Stomach (tissue), 4 donors: ENCODE results near the gene SLC23A3.

Experiments used
- POLR2A ChIP-seq, 4 donors: fragments of 450-650 bp; IDR thresholded peaks; one replicate each; pipeline ENCODE4 v1.6.1; 2016; ENCODE audit warnings: antibody characterized with exemption in 4 of 4, control low read depth in 2 of 4, mild to moderate bottlenecking in 1 of 4, moderate library complexity in 1 of 4
- TF ChIP-seq, protein P1 (sequence below), 7 experiments: fragments of 450-650 bp in 4 of 7; fragments of 200-600 bp in 3 of 7; sonication (generic) in 3 of 7; IDR thresholded peaks; one replicate each; pipeline ENCODE4 v1.5.1; 2016 to 2019; ENCODE audit warnings: antibody characterized with exemption in 7 of 7, control low read depth in 2 of 7, mild to moderate bottlenecking in 1 of 7

DNA sequence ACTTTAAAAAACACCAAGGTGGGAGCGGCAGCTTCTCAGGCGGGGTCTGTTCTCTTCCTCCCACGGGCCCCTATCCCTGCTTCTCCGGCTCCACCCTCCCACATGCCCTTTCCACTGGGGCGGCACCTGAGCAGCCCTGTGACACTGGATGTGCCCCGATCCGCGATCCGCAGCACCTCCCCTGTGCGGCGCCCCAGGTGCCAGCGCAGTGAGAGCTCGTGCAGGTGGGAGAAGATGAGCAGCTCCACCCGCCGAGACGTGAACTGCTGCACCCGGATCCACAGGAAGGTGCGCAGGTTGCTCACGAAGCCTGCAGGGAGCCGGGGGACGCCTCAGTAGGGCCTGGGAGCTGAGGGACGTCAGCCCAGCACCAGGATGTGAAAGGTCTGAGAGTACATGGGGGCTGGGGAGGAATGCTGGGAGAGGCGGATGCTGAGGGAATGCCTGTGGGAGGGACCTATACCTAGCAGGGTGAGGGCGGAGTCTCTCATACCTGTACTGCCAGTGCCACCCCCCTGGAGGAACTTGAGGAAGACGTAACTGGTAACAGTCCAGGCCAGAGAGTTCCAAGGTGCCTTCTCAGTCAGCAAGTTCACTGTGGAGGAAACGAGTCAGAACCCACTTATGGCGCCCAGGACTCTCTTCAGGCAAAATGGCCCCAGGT is 46.2 kb upstream of the SLC23A3 start:
- TF ChIP-seq, protein P1, sequence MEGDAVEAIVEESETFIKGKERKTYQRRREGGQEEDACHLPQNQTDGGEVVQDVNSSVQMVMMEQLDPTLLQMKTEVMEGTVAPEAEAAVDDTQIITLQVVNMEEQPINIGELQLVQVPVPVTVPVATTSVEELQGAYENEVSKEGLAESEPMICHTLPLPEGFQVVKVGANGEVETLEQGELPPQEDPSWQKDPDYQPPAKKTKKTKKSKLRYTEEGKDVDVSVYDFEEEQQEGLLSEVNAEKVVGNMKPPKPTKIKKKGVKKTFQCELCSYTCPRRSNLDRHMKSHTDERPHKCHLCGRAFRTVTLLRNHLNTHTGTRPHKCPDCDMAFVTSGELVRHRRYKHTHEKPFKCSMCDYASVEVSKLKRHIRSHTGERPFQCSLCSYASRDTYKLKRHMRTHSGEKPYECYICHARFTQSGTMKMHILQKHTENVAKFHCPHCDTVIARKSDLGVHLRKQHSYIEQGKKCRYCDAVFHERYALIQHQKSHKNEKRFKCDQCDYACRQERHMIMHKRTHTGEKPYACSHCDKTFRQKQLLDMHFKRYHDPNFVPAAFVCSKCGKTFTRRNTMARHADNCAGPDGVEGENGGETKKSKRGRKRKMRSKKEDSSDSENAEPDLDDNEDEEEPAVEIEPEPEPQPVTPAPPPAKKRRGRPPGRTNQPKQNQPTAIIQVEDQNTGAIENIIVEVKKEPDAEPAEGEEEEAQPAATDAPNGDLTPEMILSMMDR (IDR thresholded peaks at IDR 0.05): no peak
- TF ChIP-seq POLR2A (IDR thresholded peaks at IDR 0.05): no peak
